Memory B cell (primary cell): Measurements from ENCODE around the gene GABRA1.

Experiments used
- ATAC-seq: fragments of 150-1000 bp; cut with Tn5 transposase; 2 replicates; pipeline ENCODE4 v1.10.0; 2021; ENCODE audit warnings: low read depth, mild to moderate bottlenecking, moderate library complexity
- DNase-seq, 2 donors: peaks; one replicate each; pipeline ENCODE4 v3.0.0; 2022; ENCODE audit warnings: low spot score in 2 of 2
- H3K27ac Mint-ChIP-seq: one replicate; pipeline ENCODE4 v1.8.0; 2022; ENCODE audit warnings: mild to moderate bottlenecking, moderate library complexity, mixed read lengths
- H3K27me3 Mint-ChIP-seq: one replicate; pipeline ENCODE4 v1.8.0; 2022; ENCODE audit warnings: mixed read lengths
- H3K36me3 Mint-ChIP-seq: one replicate; pipeline ENCODE4 v1.8.0; 2022; ENCODE audit warnings: mild to moderate bottlenecking, mixed read lengths
- H3K4me1 Mint-ChIP-seq: one replicate; pipeline ENCODE4 v1.8.0; 2022; ENCODE audit warnings: mixed read lengths
- H3K4me3 Mint-ChIP-seq: one replicate; pipeline ENCODE4 v1.8.0; 2022; ENCODE audit warnings: mild to moderate bottlenecking, moderate library complexity, mixed read lengths
- H3K9me3 Mint-ChIP-seq: one replicate; pipeline ENCODE4 v1.8.0; 2022; ENCODE audit warnings: mixed read lengths

The GABRA1 gene

GRCh38 chr5:161847941-161848391 is at the start of gene GABRA1:
Gene GABRA1, plus strand, starts transcription at chr5:161848120. Its CDS starts 2,691 bp downstream, at chr5:161850811.
- H3K4me3 Mint-ChIP-seq: no peak within 1 kb of the TSS
- H3K27ac Mint-ChIP-seq: no peak within 1 kb of the TSS
- no peaks in the 10 kb centered on the region for H3K36me3 Mint-ChIP-seq
- no peak for ATAC-seq
- DNase-seq: no peak
- H3K4me1 Mint-ChIP-seq: no peaks in the 10 kb centered on the region
- peaks cover 2% of the 10 kb centered on the region for H3K27me3 Mint-ChIP-seq
- no peaks in the 10 kb centered on the region for H3K9me3 Mint-ChIP-seq

- no peak for DNase-seq
- H3K4me3 Mint-ChIP-seq: no peak overlapping the region
- H3K27ac Mint-ChIP-seq: no peak overlapping the region
- ATAC-seq: no peak
- H3K9me3 Mint-ChIP-seq: peaks cover 2% of the 10 kb centered on the region
- H3K27me3 Mint-ChIP-seq: no peaks in the 10 kb centered on the region
- no peaks in the 10 kb centered on the region for H3K4me1 Mint-ChIP-seq
- H3K36me3 Mint-ChIP-seq: no peaks in the 10 kb centered on the region
Measured at GRCh38 chr5:161799316-161799715, 48.6 kb upstream of the GABRA1 start.

GRCh38 chr5:161804263-161804662 is 43.7 kb upstream of the GABRA1 start:
- peaks cover 3% of the 10 kb centered on the region for H3K9me3 Mint-ChIP-seq
- H3K27me3 Mint-ChIP-seq: no peaks in the 10 kb centered on the region
- no peak for ATAC-seq
- H3K27ac Mint-ChIP-seq: no peak overlapping the region
- no peaks in the 10 kb centered on the region for H3K4me1 Mint-ChIP-seq
- no peak overlapping the region for H3K4me3 Mint-ChIP-seq
- H3K36me3 Mint-ChIP-seq: no peaks in the 10 kb centered on the region
- no peak for DNase-seq

GRCh38 chr5:161846746-161847145 is 1.2 kb upstream of the GABRA1 start:
- DNase-seq (no peak), ATAC-seq (no peak)
- H3K9me3 Mint-ChIP-seq: no peaks in the 10 kb centered on the region
- no peak overlapping the region for H3K4me3 Mint-ChIP-seq
- no peak overlapping the region for H3K27ac Mint-ChIP-seq
- no peaks in the 10 kb centered on the region for H3K36me3 Mint-ChIP-seq
- H3K27me3 Mint-ChIP-seq: peaks cover 2% of the 10 kb centered on the region
- H3K4me1 Mint-ChIP-seq: no peaks in the 10 kb centered on the region

GRCh38 chr5:161847447-161847846 is 473 bp upstream of the GABRA1 start:
- ATAC-seq (no peak), DNase-seq (no peak)
- H3K4me1 Mint-ChIP-seq: no peaks in the 10 kb centered on the region
- no peaks in the 10 kb centered on the region for H3K36me3 Mint-ChIP-seq
- H3K27ac Mint-ChIP-seq: no peak overlapping the region
- H3K27me3 Mint-ChIP-seq: peaks cover 2% of the 10 kb centered on the region
- H3K4me3 Mint-ChIP-seq: no peak overlapping the region
- no peaks in the 10 kb centered on the region for H3K9me3 Mint-ChIP-seq

- no peaks in the 10 kb centered on the region for H3K9me3 Mint-ChIP-seq
- H3K27ac Mint-ChIP-seq: no peak overlapping the region
- peaks cover 2% of the 10 kb centered on the region for H3K27me3 Mint-ChIP-seq
- ATAC-seq: no peak
- no peak overlapping the region for H3K4me3 Mint-ChIP-seq
- H3K36me3 Mint-ChIP-seq: no peaks in the 10 kb centered on the region
- no peak for DNase-seq
- H3K4me1 Mint-ChIP-seq: no peaks in the 10 kb centered on the region
Measured at GRCh38 chr5:161850491-161850890, 2.6 kb downstream of the GABRA1 start.

GRCh38 chr5:161851691-161852299 is 3.9 kb downstream of the GABRA1 start:
- Mint-ChIP-seq H3K4me3 (no peak overlapping the region), H3K9me3 (no peaks in the 10 kb centered on the region), H3K36me3 (no peaks in the 10 kb centered on the region), H3K27me3 (peaks cover 2% of the 10 kb centered on the region), H3K27ac (no peak overlapping the region), H3K4me1 (no peaks in the 10 kb centered on the region)
- no peak for ATAC-seq
- no peak for DNase-seq

- Mint-ChIP-seq H3K4me1 (no peaks in the 10 kb centered on the region), H3K27ac (no peak overlapping the region), H3K27me3 (no peaks in the 10 kb centered on the region), H3K36me3 (no peaks in the 10 kb centered on the region), H3K9me3 (no peaks in the 10 kb centered on the region), H3K4me3 (no peak overlapping the region)
- DNase-seq (no peak), ATAC-seq (no peak)
Measured at GRCh38 chr5:161857358-161857757, 9.4 kb downstream of the GABRA1 start.

GRCh38 chr5:161863259-161863658 is 15.3 kb downstream of the GABRA1 start:
- DNase-seq (no peak), ATAC-seq (no peak)
- Mint-ChIP-seq H3K9me3 (no peaks in the 10 kb centered on the region), H3K4me1 (no peaks in the 10 kb centered on the region), H3K36me3 (no peaks in the 10 kb centered on the region), H3K27me3 (no peaks in the 10 kb centered on the region), H3K4me3 (no peak overlapping the region), H3K27ac (no peak overlapping the region)

GRCh38 chr5:161863811-161864210 is 15.9 kb downstream of the GABRA1 start:
- H3K4me3 Mint-ChIP-seq: no peak overlapping the region
- no peak for ATAC-seq
- no peaks in the 10 kb centered on the region for H3K36me3 Mint-ChIP-seq
- no peak overlapping the region for H3K27ac Mint-ChIP-seq
- no peak for DNase-seq
- H3K27me3 Mint-ChIP-seq: no peaks in the 10 kb centered on the region
- no peaks in the 10 kb centered on the region for H3K9me3 Mint-ChIP-seq
- H3K4me1 Mint-ChIP-seq: no peaks in the 10 kb centered on the region

- no peaks in the 10 kb centered on the region for H3K4me1 Mint-ChIP-seq
- H3K27ac Mint-ChIP-seq: no peak overlapping the region
- ATAC-seq (no peak), DNase-seq (no peak)
- H3K27me3 Mint-ChIP-seq: no peaks in the 10 kb centered on the region
- no peaks in the 10 kb centered on the region for H3K9me3 Mint-ChIP-seq
- H3K4me3 Mint-ChIP-seq: no peak overlapping the region
- no peaks in the 10 kb centered on the region for H3K36me3 Mint-ChIP-seq
Measured at GRCh38 chr5:161865510-161865909, 17.6 kb downstream of the GABRA1 start.

- Mint-ChIP-seq H3K27ac (no peak overlapping the region), H3K36me3 (no peaks in the 10 kb centered on the region), H3K4me1 (no peaks in the 10 kb centered on the region), H3K27me3 (no peaks in the 10 kb centered on the region), H3K4me3 (no peak overlapping the region), H3K9me3 (peaks cover 2% of the 10 kb centered on the region)
- ATAC-seq (no peak), DNase-seq (no peak)
Measured at GRCh38 chr5:161889971-161890370, 42.1 kb downstream of the GABRA1 start.

GRCh38 chr5:161895514-161895913 is 47.6 kb downstream of the GABRA1 start:
- no peak overlapping the region for H3K4me3 Mint-ChIP-seq
- no peaks in the 10 kb centered on the region for H3K27me3 Mint-ChIP-seq
- H3K27ac Mint-ChIP-seq: no peak overlapping the region
- no peaks in the 10 kb centered on the region for H3K4me1 Mint-ChIP-seq
- DNase-seq: no peak
- H3K9me3 Mint-ChIP-seq: peaks cover 2% of the 10 kb centered on the region
- ATAC-seq: no peak
- H3K36me3 Mint-ChIP-seq: no peaks in the 10 kb centered on the region

GRCh38 chr5:161897033-161897432 is 49.1 kb downstream of the GABRA1 start:
- DNase-seq (no peak), ATAC-seq (no peak)
- Mint-ChIP-seq H3K4me1 (no peaks in the 10 kb centered on the region), H3K27ac (no peak overlapping the region), H3K36me3 (no peaks in the 10 kb centered on the region), H3K4me3 (no peak overlapping the region), H3K27me3 (no peaks in the 10 kb centered on the region), H3K9me3 (peaks cover 2% of the 10 kb centered on the region)

- Mint-ChIP-seq H3K27ac (no peak overlapping the region), H3K4me3 (no peak overlapping the region), H3K27me3 (no peaks in the 10 kb centered on the region), H3K9me3 (peaks cover 3% of the 10 kb centered on the region), H3K4me1 (no peaks in the 10 kb centered on the region), H3K36me3 (no peaks in the 10 kb centered on the region)
- DNase-seq: no peak
- no peak for ATAC-seq
Measured at GRCh38 chr5:161899590-161899989, 51.7 kb downstream of the GABRA1 start.
